Endothelial cell of umbilical vein (primary cell): Measurements from ENCODE around the gene TUBB4A. TPM values are rescaled to one million over a fixed set of nuclear protein-coding genes. Genes with fewer than 3 reads are reported as not detected.

ENCODE experiments used
- BruUV-seq: library from RNA; stranded (reverse); fragments of 400-500 nt; replicated peaks from 2 replicates; lab custom pipeline; 2021; lab: Mats Ljungman, UMichigan
- CTCF ChIA-PET: fragments of 300-600, 350-600 bp; sonication (Branson Sonifier 250); formaldehyde crosslinking; loops from one replicate; lab custom pipeline; 2021; ENCODE audit warnings: antibody characterized with exemption, inconsistent platforms; lab: Charles Lee
- POLR2A ChIA-PET: fragments of 300-600, 350-600 bp; sonication (Branson Sonifier 250); formaldehyde crosslinking; loops from one replicate; lab custom pipeline; 2021; ENCODE audit warnings: antibody characterized with exemption, inconsistent platforms; lab: Charles Lee
- DNase-seq: peaks from one replicate; pipeline ENCODE4 v3.0.0-alpha.2; 2011; ENCODE audit warnings: low read depth, low spot score
- FAIRE-seq: peaks from 2 replicates; lab custom pipeline; 2011; peaks lifted over from hg19 to GRCh38; lab: Jason Lieb, UNC
- H2AFZ ChIP-seq: 2 replicates; pipeline ENCODE4 v1.6.0; 2012; ENCODE audit warnings: low read depth, low read length, control low read depth, inconsistent platforms
- H3K27ac ChIP-seq: 2 replicates; pipeline ENCODE4 v1.5.1; 2011; ENCODE audit warnings: low read depth, mild to moderate bottlenecking, control low read depth, low read length, moderate library complexity; ENCODE audit not compliant: insufficient read depth
- H3K27me3 ChIP-seq, 2 experiments: 2 replicates each; pipeline versions ENCODE4 v1.6.0 to v1.6.1; 2011; ENCODE audit warnings: low read length in 2 of 2, mixed read lengths in 1 of 2; ENCODE audit not compliant: control insufficient read depth in 2 of 2, insufficient read depth in 2 of 2
- H3K36me3 ChIP-seq, 2 experiments: 2 replicates in 1 of 2; 3 replicates in 1 of 2; pipeline ENCODE4 v1.5.1; 2011; ENCODE audit warnings: low read length in 2 of 2, mild to moderate bottlenecking in 1 of 2, moderate library complexity in 1 of 2; ENCODE audit not compliant: control insufficient read depth in 2 of 2, insufficient read depth in 2 of 2; ENCODE audit errors: extremely low read depth in 1 of 2
- H3K4me1 ChIP-seq: 3 replicates; pipeline ENCODE4 v1.5.1; 2011; ENCODE audit warnings: mild to moderate bottlenecking, low read length; ENCODE audit not compliant: control insufficient read depth, insufficient read depth; ENCODE audit errors: extremely low read depth
- H3K4me2 ChIP-seq: 2 replicates; pipeline ENCODE4 v1.6.1; 2011; ENCODE audit warnings: low read length, control low read depth, mixed read lengths; ENCODE audit not compliant: insufficient read depth
- H3K4me3 ChIP-seq, 3 experiments: fragments of 200-600 bp in 1 of 3; sonication (generic), shearing (Covaris generic) in 1 of 3; replicated peaks in 1 of 3; 2 replicates each; pipeline ENCODE4 v1.5.1; 2011 to 2016; ENCODE audit warnings: control low read depth in 3 of 3, low read length in 3 of 3, mild to moderate bottlenecking in 2 of 3, inconsistent platforms in 1 of 3, low read depth in 1 of 3, moderate library complexity in 1 of 3; ENCODE audit not compliant: insufficient read depth in 1 of 3
- H3K79me2 ChIP-seq: 2 replicates; pipeline ENCODE4 v1.6.0; 2012; ENCODE audit warnings: low read length, inconsistent platforms; ENCODE audit not compliant: control insufficient read depth, insufficient read depth
- H3K9ac ChIP-seq: replicated peaks from 2 replicates; pipeline ENCODE3; 2011; ENCODE audit warnings: low read length, control low read depth; ENCODE audit not compliant: insufficient read depth; ENCODE audit errors: extremely low read depth
- H3K9me1 ChIP-seq: replicated peaks from 3 replicates; pipeline ENCODE4 v1.6.0; 2011; ENCODE audit warnings: mild to moderate bottlenecking, low read length; ENCODE audit not compliant: control insufficient read depth, insufficient read depth; ENCODE audit errors: extremely low read depth
- H3K9me3 ChIP-seq: replicated peaks from 2 replicates; pipeline ENCODE4 v1.5.1; 2012; ENCODE audit warnings: low read length, inconsistent platforms; ENCODE audit not compliant: control insufficient read depth, insufficient read depth
- H4K20me1 ChIP-seq: replicated peaks from 2 replicates; pipeline ENCODE3; 2011; ENCODE audit warnings: mild to moderate bottlenecking, low read length; ENCODE audit not compliant: control insufficient read depth, insufficient read depth; ENCODE audit errors: extremely low read depth
- CTCF ChIP-seq, 2 donors: IDR thresholded peaks; 1 replicate in 1 of 2; 2 replicates in 1 of 2; pipeline ENCODE4 v1.5.1; 2011; ENCODE audit warnings: low read length in 2 of 2, mild to moderate bottlenecking in 2 of 2, moderate library complexity in 2 of 2, control low read depth in 1 of 2, inconsistent platforms in 1 of 2, low read depth in 1 of 2; ENCODE audit not compliant: insufficient read depth in 1 of 2; ENCODE audit errors: extremely low read depth in 1 of 2
- EZH2 ChIP-seq: IDR thresholded peaks from 2 replicates; pipeline ENCODE4 v1.6.1; 2012; ENCODE audit warnings: borderline replicate concordance, low read depth, mild to moderate bottlenecking, moderate library complexity, low read length, inconsistent platforms; ENCODE audit not compliant: severe bottlenecking
- FOS ChIP-seq: IDR thresholded peaks from 2 replicates; pipeline ENCODE4 v1.6.1; 2011; ENCODE audit warnings: mild to moderate bottlenecking, low read length, moderate library complexity, borderline replicate concordance; ENCODE audit not compliant: insufficient read depth
- GATA2 ChIP-seq: IDR thresholded peaks from 2 replicates; pipeline ENCODE4 v1.7.0; 2011; ENCODE audit warnings: low read depth, mild to moderate bottlenecking, moderate library complexity, mixed read lengths, low read length; ENCODE audit not compliant: insufficient read length, insufficient read depth
- JUN ChIP-seq: IDR thresholded peaks from 2 replicates; pipeline ENCODE4 v1.6.1; 2011; ENCODE audit warnings: borderline replicate concordance, low read depth; ENCODE audit not compliant: insufficient read length, insufficient read depth
- MAX ChIP-seq: IDR thresholded peaks from 2 replicates; pipeline ENCODE4 v1.6.1; 2011; ENCODE audit not compliant: insufficient read depth, insufficient read length
- MYC ChIP-seq: IDR thresholded peaks from one replicate; pipeline ENCODE4 v1.6.1; 2011; ENCODE audit warnings: mild to moderate bottlenecking, low read depth, low read length
- POLR2A ChIP-seq: IDR thresholded peaks from 2 replicates; pipeline ENCODE4 v1.6.1; 2012; ENCODE audit warnings: low read depth, mild to moderate bottlenecking, control low read depth, low read length
- POLR2AphosphoS5 ChIP-seq: IDR thresholded peaks from 2 replicates; pipeline ENCODE4 v1.6.1; 2012; ENCODE audit warnings: low read depth, mild to moderate bottlenecking, control low read depth, low read length, moderate library complexity; ENCODE audit not compliant: insufficient read depth
- dilution Hi-C: fragments of 300-500 bp; cut with MboI; formaldehyde crosslinking; loops from one replicate; pipeline ENCODE4 v1.15.0; 2019; ENCODE audit warnings: low sequenced_read_pairs; ENCODE audit not compliant: extremely low pct_ligation_motif_present
- intact Hi-C: fragments of 100-400 bp; cut with micrococcal nuclease; formaldehyde crosslinking; loops from one replicate; pipeline ENCODE4 v1.10.0; 2022
- polyA plus RNA-seq, 4 experiments: library from polyadenylated mRNA; depleted of rRNA in 3 of 4; stranded (reverse) in 3 of 4; unstranded in 1 of 4; fragments of >200 nt; gene quantifications; 2 replicates each; pipeline versions ENCODE4 v1.2.1 to v1.2.3, GENCODE V29; 2011 to 2012; ENCODE audit warnings: missing spikeins in 1 of 4
- total RNA-seq: library from RNA; stranded (reverse); gene quantifications from 2 replicates; pipeline ENCODE4 v1.2.3, GENCODE V29; 2021

TUBB4A gene
- total and polyA plus RNA-seq, 2 donors (not counting 3 experiments of a cell fraction or from before 2014, with no cell fraction given), result not detected

GRCh38 chr19:6466526-6467248 lies 35.4 kb downstream of the TUBB4A start:
- no peak overlapping the region for H2AFZ ChIP-seq
- no peak overlapping the region for H3K4me3 ChIP-seq
- DNase-seq, result no peak
- no peak for FAIRE-seq
- dilution Hi-C loops, result no loop called here
- H3K79me2 ChIP-seq, result no peaks in the 10 kb centered on the region
- no peak overlapping the region for H3K9ac ChIP-seq
- POLR2A ChIA-PET, result no interaction called here
- no peaks in the 10 kb centered on the region for H4K20me1 ChIP-seq
- H3K4me1 ChIP-seq, result no peaks in the 10 kb centered on the region
- no peaks in the 10 kb centered on the region for H3K9me1 ChIP-seq
- H3K27me3 ChIP-seq, result peaks cover 8 to 16% of the 10 kb centered on the region in 2 experiments
- H3K4me2 ChIP-seq, result no peak overlapping the region
- no peaks in the 10 kb centered on the region for H3K9me3 ChIP-seq
- H3K36me3 ChIP-seq, result no peaks in the 10 kb centered on the region
- H3K27ac ChIP-seq, result no peak overlapping the region
- intact Hi-C loops, result no loop called here
- no TSS peak for BruUV-seq
- no peak for TF ChIP-seq MAX
- TF ChIP-seq JUN, result no peak
- TF ChIP-seq FOS, result no peak
- no peak for TF ChIP-seq POLR2A
- TF ChIP-seq MYC, result no peak
- no peak for TF ChIP-seq GATA2
- no peak for TF ChIP-seq EZH2
- no peak for TF ChIP-seq CTCF (IDR thresholded peaks at IDR 0.05; ENCODE audit: extremely low read depth in 1 of 2, insufficient read depth in 1 of 2, low read depth in 1 of 2, low read length in 2 of 2)
- no peak for TF ChIP-seq POLR2AphosphoS5
- CTCF ChIA-PET, result no interaction called here
